Activated T-helper 1 cell treated with anti-CD3 and anti-CD28 coated beads, Interleukin-12 subunit alpha, Interleukin-12 subunit beta, Interleukin-2, Interleukin-4 antibody, amounts not matched to agents 30 ng/mL and 10 ng/mL and 1 ng/mL, durations not matched to agents 14 hours and 24 hours and 36 hours (primary cell): ENCODE results near the gene RSPO1. TPM values are rescaled to one million over a fixed set of nuclear protein-coding genes. Genes with fewer than 3 reads are reported as not detected.

ENCODE experiments used
- DNase-seq: peaks from one replicate; pipeline ENCODE4 v3.0.0; 2021; ENCODE audit warnings: low spot score
- H3K27ac Mint-ChIP-seq: one replicate; pipeline ENCODE4 v1.8.0; 2021; ENCODE audit warnings: mild to moderate bottlenecking, mixed read lengths
- H3K27me3 Mint-ChIP-seq: one replicate; pipeline ENCODE4 v1.8.0; 2022; ENCODE audit warnings: mild to moderate bottlenecking, moderate library complexity, mixed read lengths; ENCODE audit not compliant: insufficient read depth
- H3K36me3 Mint-ChIP-seq: one replicate; pipeline ENCODE4 v1.8.0; 2021; ENCODE audit warnings: low read depth, mixed read lengths
- H3K4me1 Mint-ChIP-seq: one replicate; pipeline ENCODE4 v1.8.0; 2021; ENCODE audit warnings: low read depth, mixed read lengths
- H3K4me3 Mint-ChIP-seq: one replicate; pipeline ENCODE4 v1.8.0; 2021; ENCODE audit warnings: mild to moderate bottlenecking, moderate library complexity, mixed read lengths
- H3K9me3 Mint-ChIP-seq: one replicate; pipeline ENCODE4 v1.8.0; 2021; ENCODE audit warnings: mixed read lengths
- intact Hi-C: fragments of 100-400 bp; cut with micrococcal nuclease; formaldehyde crosslinking; loops from one replicate; pipeline ENCODE4 v1.15.1; 2024
- total RNA-seq: library from RNA; stranded (reverse); gene quantifications from 2 replicates; pipeline ENCODE4 v1.2.3, GENCODE V29; 2022

RSPO1 gene
- total RNA-seq, 1 donor from 2014 or later: not detected

- DNase-seq: no peak
- Mint-ChIP-seq H3K4me3 (no peak overlapping the region), H3K27me3 (no peaks in the 10 kb centered on the region), H3K36me3 (no peaks in the 10 kb centered on the region), H3K4me1 (no peaks in the 10 kb centered on the region), H3K27ac (no peak overlapping the region), H3K9me3 (no peaks in the 10 kb centered on the region)
- intact Hi-C loops: no loop called here
Observed at GRCh38 chr1:37650721-37651120, 16.0 kb upstream of the RSPO1 start.

DNA sequence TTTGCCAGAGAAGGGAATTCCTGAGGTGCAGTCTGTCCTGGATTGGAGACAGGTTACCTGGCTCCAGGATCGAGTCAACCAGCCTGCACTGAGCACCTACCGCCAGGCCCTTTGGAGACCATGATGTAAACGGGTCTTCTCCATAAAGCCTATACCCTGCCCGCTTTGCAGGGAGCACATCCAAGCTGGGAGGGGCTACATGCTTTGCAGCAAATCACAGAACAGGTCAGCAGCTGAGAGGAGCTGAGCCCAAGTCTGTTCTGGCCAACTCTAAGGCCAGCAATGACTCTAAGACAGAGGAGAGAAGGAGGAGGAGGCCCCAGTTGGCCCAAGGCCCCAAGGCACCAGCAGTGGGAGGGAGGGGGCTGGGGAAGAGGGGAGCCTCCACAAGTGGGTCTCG lies 15.5 kb upstream of the RSPO1 start:
- no peak overlapping the region for H3K4me3 Mint-ChIP-seq
- no peaks in the 10 kb centered on the region for H3K27me3 Mint-ChIP-seq
- H3K36me3 Mint-ChIP-seq: no peaks in the 10 kb centered on the region
- intact Hi-C loops: no loop called here
- H3K9me3 Mint-ChIP-seq: no peaks in the 10 kb centered on the region
- no peaks in the 10 kb centered on the region for H3K4me1 Mint-ChIP-seq
- no peak overlapping the region for H3K27ac Mint-ChIP-seq
- no peak for DNase-seq

- no peak for DNase-seq
- H3K9me3 Mint-ChIP-seq: no peaks in the 10 kb centered on the region
- no peak overlapping the region for H3K4me3 Mint-ChIP-seq
- no peaks in the 10 kb centered on the region for H3K4me1 Mint-ChIP-seq
- no peaks in the 10 kb centered on the region for H3K36me3 Mint-ChIP-seq
- H3K27me3 Mint-ChIP-seq: no peaks in the 10 kb centered on the region
- H3K27ac Mint-ChIP-seq: no peak overlapping the region
- intact Hi-C loops: no loop called here
Observed at GRCh38 chr1:37647281-37647680, 12.6 kb upstream of the RSPO1 start.

GRCh38 chr1:37641059-37641458 lies 6.4 kb upstream of the RSPO1 start:
- Mint-ChIP-seq H3K9me3 (no peaks in the 10 kb centered on the region), H3K27ac (no peak overlapping the region)

GRCh38 chr1:37636435-37636834 lies 1.7 kb upstream of the RSPO1 start:
- intact Hi-C loops: no loop called here
- Mint-ChIP-seq H3K36me3 (no peaks in the 10 kb centered on the region), H3K27ac (no peak overlapping the region), H3K4me3 (no peak overlapping the region), H3K9me3 (no peaks in the 10 kb centered on the region), H3K4me1 (no peaks in the 10 kb centered on the region), H3K27me3 (peaks cover 59% of the 10 kb centered on the region)
- DNase-seq: no peak

More at GRCh38 chr1:37641059-37641458, 6.4 kb upstream of the RSPO1 start:
- H3K4me3 Mint-ChIP-seq: no peak overlapping the region
- no peak for DNase-seq
- H3K27me3 Mint-ChIP-seq: peaks cover 19% of the 10 kb centered on the region
- no peaks in the 10 kb centered on the region for H3K4me1 Mint-ChIP-seq
- no peaks in the 10 kb centered on the region for H3K36me3 Mint-ChIP-seq
- intact Hi-C loops: no loop called here

- no peaks in the 10 kb centered on the region for H3K4me1 Mint-ChIP-seq
- H3K36me3 Mint-ChIP-seq: no peaks in the 10 kb centered on the region
- peaks cover 70% of the 10 kb centered on the region for H3K27me3 Mint-ChIP-seq
- DNase-seq: no peak
- H3K27ac Mint-ChIP-seq: no peak overlapping the region
- intact Hi-C loops: no loop called here
- no peak overlapping the region for H3K4me3 Mint-ChIP-seq
- no peaks in the 10 kb centered on the region for H3K9me3 Mint-ChIP-seq
Observed at GRCh38 chr1:37634992-37635902, 555 bp upstream of the RSPO1 start.

DNA sequence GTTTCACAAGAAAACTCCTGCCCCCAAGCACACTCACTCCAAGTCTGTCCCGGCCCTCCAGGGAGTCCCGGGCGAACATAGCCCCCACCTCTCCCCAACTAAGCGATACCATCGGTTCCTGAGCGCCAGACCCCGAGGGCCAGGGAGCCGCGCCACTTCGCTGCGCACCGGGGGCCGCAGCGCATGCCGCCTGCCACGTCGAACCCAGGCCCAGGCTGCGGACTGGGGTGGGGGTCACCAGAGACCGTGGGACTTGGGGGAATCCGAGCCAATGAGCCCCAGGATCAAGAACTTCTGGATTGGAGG lies 801 bp downstream of the RSPO1 start:
- no peak for DNase-seq
- no peaks in the 10 kb centered on the region for H3K36me3 Mint-ChIP-seq
- no peaks in the 10 kb centered on the region for H3K9me3 Mint-ChIP-seq
- intact Hi-C loops: no loop called here
- H3K27ac Mint-ChIP-seq: no peak overlapping the region
- H3K27me3 Mint-ChIP-seq: peaks cover 79% of the 10 kb centered on the region
- no peaks in the 10 kb centered on the region for H3K4me1 Mint-ChIP-seq
- H3K4me3 Mint-ChIP-seq: no peak overlapping the region

GRCh38 chr1:37633040-37633937 lies 1.4 kb downstream of the RSPO1 start:
- Mint-ChIP-seq H3K36me3 (no peaks in the 10 kb centered on the region), H3K9me3 (no peaks in the 10 kb centered on the region), H3K4me3 (no peak overlapping the region), H3K27me3 (peaks cover 80% of the 10 kb centered on the region), H3K4me1 (no peaks in the 10 kb centered on the region), H3K27ac (no peak overlapping the region)
- no peak for DNase-seq
- intact Hi-C loops: no loop called here

DNA sequence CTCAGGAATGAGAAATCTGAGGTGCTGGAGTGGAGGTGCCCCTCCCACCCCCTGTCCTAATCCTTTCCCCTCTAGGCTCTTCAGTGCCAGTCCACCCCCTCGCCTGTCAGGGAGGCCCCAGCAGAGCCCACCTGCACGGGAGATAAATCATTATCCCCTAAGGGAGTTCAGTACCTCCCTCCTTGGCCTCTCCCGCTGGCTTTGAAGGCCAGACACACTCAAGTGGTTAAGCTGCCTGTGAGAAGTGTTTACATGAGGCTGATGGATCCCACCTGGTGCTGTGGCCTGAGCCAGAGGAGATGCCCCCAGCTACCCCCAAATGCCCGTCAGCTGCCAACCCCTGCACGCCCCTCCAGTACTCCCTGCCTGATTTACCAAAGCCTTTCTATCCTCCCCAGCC lies 3.7 kb downstream of the RSPO1 start:
- H3K27me3 Mint-ChIP-seq: peaks cover 75% of the 10 kb centered on the region
- no peaks in the 10 kb centered on the region for H3K4me1 Mint-ChIP-seq
- no peak overlapping the region for H3K27ac Mint-ChIP-seq
- H3K9me3 Mint-ChIP-seq: no peaks in the 10 kb centered on the region
- no peaks in the 10 kb centered on the region for H3K36me3 Mint-ChIP-seq
- no peak overlapping the region for H3K4me3 Mint-ChIP-seq
- intact Hi-C loops: no loop called here
- no peak for DNase-seq

DNA sequence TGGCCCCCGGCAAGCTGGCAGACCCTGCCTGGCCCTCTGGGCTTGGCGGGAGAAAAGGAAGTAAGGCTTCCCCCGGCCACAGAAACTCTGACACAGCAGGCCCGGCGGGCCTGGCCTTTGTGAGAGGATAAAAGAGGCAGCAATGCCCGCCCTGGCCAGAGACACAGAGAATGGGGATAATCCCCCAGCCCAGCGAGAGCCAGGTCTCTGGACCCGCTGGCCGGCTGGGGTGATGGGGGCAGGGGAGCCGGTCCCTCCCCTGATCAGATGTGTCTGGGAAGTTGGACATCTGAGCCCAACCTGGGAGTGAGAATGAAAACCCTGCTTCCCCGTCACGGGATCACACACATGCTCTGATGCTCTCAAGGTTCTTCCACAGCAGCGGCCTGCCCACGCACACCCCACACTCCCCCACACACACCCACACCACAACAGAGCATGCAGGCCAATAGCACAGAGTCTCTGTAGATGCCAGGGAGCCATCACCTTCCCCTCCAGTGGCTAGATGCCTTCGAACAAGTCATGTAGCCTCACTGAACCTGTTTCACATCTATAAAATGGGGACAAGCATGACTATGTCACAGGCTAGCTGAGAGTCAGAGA lies 4.2 kb downstream of the RSPO1 start:
- no peak overlapping the region for H3K4me3 Mint-ChIP-seq
- intact Hi-C loops: no loop called here
- DNase-seq: no peak
- no peak overlapping the region for H3K27ac Mint-ChIP-seq
- H3K9me3 Mint-ChIP-seq: no peaks in the 10 kb centered on the region
- peaks cover 72% of the 10 kb centered on the region for H3K27me3 Mint-ChIP-seq
- no peaks in the 10 kb centered on the region for H3K4me1 Mint-ChIP-seq
- H3K36me3 Mint-ChIP-seq: no peaks in the 10 kb centered on the region

- Mint-ChIP-seq H3K27me3 (peaks cover 68% of the 10 kb centered on the region), H3K27ac (no peak overlapping the region), H3K9me3 (no peaks in the 10 kb centered on the region), H3K4me1 (no peaks in the 10 kb centered on the region), H3K4me3 (no peak overlapping the region), H3K36me3 (no peaks in the 10 kb centered on the region)
- DNase-seq: no peak
- intact Hi-C loops: no loop called here
Observed at GRCh38 chr1:37629726-37630425, 4.8 kb downstream of the RSPO1 start.

GRCh38 chr1:37629008-37629407 lies 5.7 kb downstream of the RSPO1 start:
- intact Hi-C loops: no loop called here
- Mint-ChIP-seq H3K4me1 (no peaks in the 10 kb centered on the region), H3K4me3 (no peak overlapping the region), H3K36me3 (no peaks in the 10 kb centered on the region), H3K27me3 (peaks cover 66% of the 10 kb centered on the region), H3K27ac (no peak overlapping the region), H3K9me3 (no peaks in the 10 kb centered on the region)
- no peak for DNase-seq
